PC-9 (cell line): ENCODE data around the gene SLC10A6. TPM values are rescaled to one million over a fixed set of nuclear protein-coding genes. Genes with fewer than 3 reads are reported as not detected.
A peak's percentile ranks its signal among the peaks of the same experiment; 100 is the strongest.

ENCODE experiments used
- BruUV-seq: library from RNA; stranded (reverse); fragments of 400-500 nt; replicated peaks from 2 replicates; lab custom pipeline; 2021; lab: Mats Ljungman, UMichigan
- CTCF ChIA-PET: fragments of 300-600 bp; sonication (Branson Sonifier 250); formaldehyde crosslinking; loops from one replicate; lab custom pipeline; 2022; ENCODE audit warnings: antibody characterized with exemption; lab: Charles Lee
- POLR2A ChIA-PET: fragments of 300-600 bp; sonication (Branson Sonifier 250); formaldehyde crosslinking; loops from one replicate; lab custom pipeline; 2022; ENCODE audit warnings: antibody characterized with exemption; ENCODE audit not compliant: unreplicated experiment; lab: Charles Lee
- DNase-seq, 2 experiments: peaks; one replicate each; pipeline versions ENCODE4 v3.0.0 to v3.0.0-alpha.2; 2015 to 2022; ENCODE audit warnings: mixed read lengths in 1 of 2
- H2AFZ ChIP-seq: fragments of 200-600 bp; sonication (generic); 2 replicates; pipeline ENCODE4 v1.8.1; 2017; ENCODE audit warnings: antibody characterized with exemption
- H3F3A ChIP-seq: fragments of 200-600 bp; sonication (generic); 2 replicates; pipeline ENCODE4 v1.8.1; 2017; ENCODE audit warnings: antibody characterized with exemption, mild to moderate bottlenecking, low read depth; ENCODE audit not compliant: insufficient read depth
- H3K27ac ChIP-seq: fragments of 200-600 bp; sonication (generic); 2 replicates; pipeline ENCODE4 v1.6.1; 2016; ENCODE audit warnings: mixed run types
- H3K27me3 ChIP-seq: fragments of 200-600 bp; sonication (generic); 2 replicates; pipeline ENCODE4 v1.6.1; 2016; ENCODE audit warnings: low read depth, mixed run types; ENCODE audit not compliant: insufficient read depth
- H3K36me3 ChIP-seq: fragments of 200-600 bp; sonication (generic); 2 replicates; pipeline ENCODE4 v1.6.1; 2016; ENCODE audit warnings: low read depth, mixed run types
- H3K4me1 ChIP-seq: fragments of 200-600 bp; sonication (generic); replicated peaks from 2 replicates; pipeline ENCODE4 v1.6.1; 2016; ENCODE audit warnings: mixed run types; ENCODE audit not compliant: insufficient read depth
- H3K4me2 ChIP-seq: fragments of 200-600 bp; sonication (generic); 2 replicates; pipeline ENCODE4 v1.6.1; 2017; ENCODE audit warnings: mixed run types
- H3K4me3 ChIP-seq: fragments of 200-600 bp; sonication (generic); 2 replicates; pipeline ENCODE4 v1.6.1; 2016; ENCODE audit warnings: mixed run types
- H3K79me2 ChIP-seq: fragments of 200-600 bp; sonication (generic); 2 replicates; pipeline ENCODE4 v1.6.1; 2017; ENCODE audit warnings: low read depth, mixed run types
- H3K9me2 ChIP-seq: fragments of 200-600 bp; sonication (generic); 2 replicates; pipeline ENCODE4 v1.8.1; 2017; ENCODE audit warnings: mild to moderate bottlenecking; ENCODE audit not compliant: insufficient read depth
- H3K9me3 ChIP-seq: fragments of 200-600 bp; sonication (generic); 2 replicates; pipeline ENCODE4 v1.8.1; 2016; ENCODE audit warnings: low read depth; ENCODE audit not compliant: insufficient read depth
- H4K20me1 ChIP-seq: fragments of 200-600 bp; sonication (generic); 2 replicates; pipeline ENCODE4 v1.8.1; 2017; ENCODE audit not compliant: insufficient read depth
- EZH2 ChIP-seq: fragments of 200-600 bp; sonication (generic); IDR thresholded peaks from 2 replicates; pipeline ENCODE4 v1.8.0; 2017; ENCODE audit warnings: antibody characterized with exemption, low read depth
- intact Hi-C: fragments of 100-400 bp; cut with micrococcal nuclease; formaldehyde crosslinking; loops from one replicate; pipeline ENCODE4 v1.10.0; 2022; ENCODE audit not compliant: unreplicated experiment
- total RNA-seq: library from RNA; stranded (reverse); gene quantifications from 2 replicates; pipeline ENCODE4 v1.2.3, GENCODE V29; 2021
- TF ChIP-seq, protein P1 (sequence below): fragments of 200-600 bp; sonication (generic); conservative IDR thresholded peaks from 2 replicates; pipeline ENCODE4 v1.6.1; 2017; ENCODE audit warnings: mixed run types, antibody characterized with exemption, mild to moderate bottlenecking, moderate library complexity

The SLC10A6 gene
- total RNA-seq, 1 experiment from 2014 or later, result not detected

DNA sequence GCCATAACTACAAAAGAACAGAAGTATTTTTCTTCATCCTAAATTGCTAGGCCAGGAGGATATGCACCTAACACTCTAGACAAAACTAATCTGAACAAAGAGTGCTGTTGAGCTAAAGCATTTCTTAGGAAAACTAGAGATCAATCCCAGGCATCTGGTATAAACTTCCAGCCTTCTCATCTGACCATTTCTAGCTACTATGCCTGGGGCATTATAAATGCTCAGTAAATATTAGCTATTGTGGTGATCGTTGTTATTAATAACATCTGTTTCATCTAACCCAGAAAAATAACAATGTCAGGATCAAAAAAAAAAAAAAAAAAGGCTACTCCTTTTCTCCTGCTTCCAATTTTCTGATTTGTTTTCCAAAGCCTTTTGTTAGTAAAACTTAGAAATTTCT is 7.7 kb upstream of the SLC10A6 start:
- no peaks in the 10 kb centered on the region for H4K20me1 ChIP-seq
- intact Hi-C loops, result loop anchor here (5.0 kb wide), 1 partner anchor 35 kb away; the partner anchor contains the start of gene C4orf36
- ChIA-PET CTCF (no interaction called here), POLR2A (no interaction called here)
- peaks cover 30% of the 10 kb centered on the region for H3K4me1 ChIP-seq
- no peaks in the 10 kb centered on the region for H3K9me2 ChIP-seq
- BruUV-seq, result no TSS peak
- H3K36me3 ChIP-seq, result no peaks in the 10 kb centered on the region
- H3K4me3 ChIP-seq, result no peak overlapping the region
- peaks cover 14% of the 10 kb centered on the region; the same call in 1 of the 2 replicates for H3F3A ChIP-seq
- TF ChIP-seq EZH2, result no peak
- TF ChIP-seq, protein P1, sequence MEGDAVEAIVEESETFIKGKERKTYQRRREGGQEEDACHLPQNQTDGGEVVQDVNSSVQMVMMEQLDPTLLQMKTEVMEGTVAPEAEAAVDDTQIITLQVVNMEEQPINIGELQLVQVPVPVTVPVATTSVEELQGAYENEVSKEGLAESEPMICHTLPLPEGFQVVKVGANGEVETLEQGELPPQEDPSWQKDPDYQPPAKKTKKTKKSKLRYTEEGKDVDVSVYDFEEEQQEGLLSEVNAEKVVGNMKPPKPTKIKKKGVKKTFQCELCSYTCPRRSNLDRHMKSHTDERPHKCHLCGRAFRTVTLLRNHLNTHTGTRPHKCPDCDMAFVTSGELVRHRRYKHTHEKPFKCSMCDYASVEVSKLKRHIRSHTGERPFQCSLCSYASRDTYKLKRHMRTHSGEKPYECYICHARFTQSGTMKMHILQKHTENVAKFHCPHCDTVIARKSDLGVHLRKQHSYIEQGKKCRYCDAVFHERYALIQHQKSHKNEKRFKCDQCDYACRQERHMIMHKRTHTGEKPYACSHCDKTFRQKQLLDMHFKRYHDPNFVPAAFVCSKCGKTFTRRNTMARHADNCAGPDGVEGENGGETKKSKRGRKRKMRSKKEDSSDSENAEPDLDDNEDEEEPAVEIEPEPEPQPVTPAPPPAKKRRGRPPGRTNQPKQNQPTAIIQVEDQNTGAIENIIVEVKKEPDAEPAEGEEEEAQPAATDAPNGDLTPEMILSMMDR, result no peak
- H3K27ac ChIP-seq, result peak overlapping the region; percentile 60
- H3K79me2 ChIP-seq, result no peaks in the 10 kb centered on the region
- H3K4me2 ChIP-seq, result peak overlapping the region; percentile 57; the same call in 1 of the 2 replicates
- H3K27me3 ChIP-seq, result no peaks in the 10 kb centered on the region
- no peak for DNase-seq
- no peak overlapping the region for H2AFZ ChIP-seq
- H3K9me3 ChIP-seq, result no peaks in the 10 kb centered on the region

DNA sequence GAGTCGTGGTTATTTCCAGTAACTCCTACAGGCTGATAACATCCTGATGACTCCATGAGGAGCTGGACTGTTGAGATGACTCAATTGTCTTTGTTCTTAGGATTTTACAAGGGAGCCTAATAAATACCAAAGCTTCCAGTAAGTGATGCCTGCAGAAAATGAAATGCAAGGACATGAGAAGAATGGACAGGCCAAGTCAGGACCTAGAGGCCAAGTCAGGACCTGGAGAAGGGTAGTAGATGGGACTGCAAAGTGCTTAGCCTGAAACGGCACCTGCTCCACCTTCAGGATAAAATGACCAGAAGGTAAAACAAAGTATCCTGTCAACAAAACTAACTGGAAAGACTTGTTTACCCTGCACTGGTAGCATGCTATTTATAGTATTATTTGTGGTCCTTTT is 6.4 kb upstream of the SLC10A6 start:
- Histone ChIP-seq H3K4me2 (peak overlapping the region; percentile 57), H3K4me3 (no peak overlapping the region; the same call in 1 of the 2 replicates), H3K9me3 (no peaks in the 10 kb centered on the region), H3K79me2 (no peaks in the 10 kb centered on the region), H3K36me3 (no peaks in the 10 kb centered on the region), H3F3A (peaks cover 14% of the 10 kb centered on the region; the same call in 1 of the 2 replicates), H3K4me1 (peaks cover 30% of the 10 kb centered on the region), H3K27me3 (no peaks in the 10 kb centered on the region), H2AFZ (no peak overlapping the region), H3K9me2 (no peaks in the 10 kb centered on the region), H4K20me1 (no peaks in the 10 kb centered on the region), H3K27ac (peak overlapping the region; percentile 51)
- no TSS peak for BruUV-seq
- TF ChIP-seq, protein P1, result no peak; the same call in 1 of the 2 replicates
- ChIA-PET CTCF (interaction anchor here (1.9 kb wide), 1 partner anchor 25 kb away, joined by 10 read pairs; no protein-coding TSS in a partner anchor), POLR2A (no interaction called here)
- intact Hi-C loops, result loop anchor here (5.0 kb wide), 1 partner anchor 37 kb away; the partner anchor contains the start of gene C4orf36
- DNase-seq, result peak; percentile 24 to 78

DNA sequence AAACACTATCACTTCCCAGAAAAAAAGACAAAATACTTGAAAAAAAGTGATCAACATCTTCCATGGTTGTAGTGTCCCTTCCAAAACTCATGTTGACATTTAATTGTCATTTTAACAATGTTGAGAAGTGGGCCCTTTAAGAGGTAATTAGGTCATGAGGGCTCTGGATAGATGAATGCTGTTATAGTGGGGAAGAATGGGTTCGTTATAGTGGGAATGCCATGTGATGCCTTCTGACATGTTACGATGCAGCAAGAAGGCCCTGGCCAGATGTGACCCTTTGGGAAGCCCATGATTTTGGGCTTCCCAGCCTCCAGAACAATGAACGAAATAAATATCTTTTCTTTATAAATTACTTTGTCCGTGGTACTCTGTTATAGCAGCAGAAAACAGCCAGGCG is 4.0 kb upstream of the SLC10A6 start:
- Histone ChIP-seq H3K4me3 (no peak overlapping the region), H3K4me2 (no peak overlapping the region), H3K27me3 (no peaks in the 10 kb centered on the region), H3K9me3 (no peaks in the 10 kb centered on the region), H3K4me1 (peaks cover 30% of the 10 kb centered on the region), H3K9me2 (no peaks in the 10 kb centered on the region), H3F3A (peaks cover 14% of the 10 kb centered on the region; the same call in 1 of the 2 replicates), H2AFZ (no peak overlapping the region), H3K27ac (no peak overlapping the region), H3K36me3 (no peaks in the 10 kb centered on the region), H4K20me1 (no peaks in the 10 kb centered on the region), H3K79me2 (no peaks in the 10 kb centered on the region)
- CTCF ChIA-PET, result no interaction called here
- no peak for DNase-seq
- POLR2A ChIA-PET, result no interaction called here
- intact Hi-C loops, result no loop called here
- TF ChIP-seq, protein P1, result no peak
- no peak for TF ChIP-seq EZH2
- no TSS peak for BruUV-seq
